Measurements from ENCODE around the gene HSPG2.

DNA sequence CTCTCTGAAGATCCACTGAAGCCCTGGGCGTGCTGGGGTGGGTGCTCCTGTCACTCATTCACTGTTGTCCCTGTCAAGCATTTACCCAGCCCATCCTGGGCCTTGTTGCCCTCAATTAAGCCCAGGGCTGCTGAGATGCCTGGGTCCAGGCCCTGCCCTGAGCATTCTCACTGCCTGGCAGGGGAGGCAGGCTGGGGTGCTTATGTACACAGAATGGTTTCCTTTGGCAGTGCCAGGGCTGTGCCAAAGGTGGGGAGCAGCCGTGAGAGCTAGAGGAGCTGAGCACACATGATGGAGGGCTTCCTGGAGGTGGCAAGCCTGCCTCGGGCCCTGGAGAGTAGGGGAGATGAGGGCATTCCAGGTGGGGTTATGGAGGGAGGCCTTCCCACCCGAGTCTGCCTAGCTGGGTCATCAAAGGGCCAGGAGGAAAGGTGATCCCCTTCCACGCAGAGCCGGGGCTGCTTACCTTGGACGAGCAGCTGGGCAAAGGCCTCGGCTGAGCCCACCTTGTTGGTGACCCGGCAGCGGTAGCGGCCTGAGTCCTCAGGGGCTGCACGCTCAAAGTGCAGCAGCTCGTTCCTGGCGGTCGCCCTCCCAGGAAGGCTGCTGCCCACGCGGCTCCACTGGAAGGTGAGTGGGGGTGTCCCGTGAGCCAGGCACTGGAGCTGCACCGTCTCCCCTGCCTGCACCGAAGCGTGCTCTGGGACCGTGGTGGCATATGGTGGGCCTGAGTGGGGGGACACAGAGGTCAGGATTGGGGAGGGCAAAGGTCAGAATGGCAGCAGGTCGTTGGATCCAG lies 98.6 kb downstream of the HSPG2 start:
- TF ChIP-seq, protein P1, sequence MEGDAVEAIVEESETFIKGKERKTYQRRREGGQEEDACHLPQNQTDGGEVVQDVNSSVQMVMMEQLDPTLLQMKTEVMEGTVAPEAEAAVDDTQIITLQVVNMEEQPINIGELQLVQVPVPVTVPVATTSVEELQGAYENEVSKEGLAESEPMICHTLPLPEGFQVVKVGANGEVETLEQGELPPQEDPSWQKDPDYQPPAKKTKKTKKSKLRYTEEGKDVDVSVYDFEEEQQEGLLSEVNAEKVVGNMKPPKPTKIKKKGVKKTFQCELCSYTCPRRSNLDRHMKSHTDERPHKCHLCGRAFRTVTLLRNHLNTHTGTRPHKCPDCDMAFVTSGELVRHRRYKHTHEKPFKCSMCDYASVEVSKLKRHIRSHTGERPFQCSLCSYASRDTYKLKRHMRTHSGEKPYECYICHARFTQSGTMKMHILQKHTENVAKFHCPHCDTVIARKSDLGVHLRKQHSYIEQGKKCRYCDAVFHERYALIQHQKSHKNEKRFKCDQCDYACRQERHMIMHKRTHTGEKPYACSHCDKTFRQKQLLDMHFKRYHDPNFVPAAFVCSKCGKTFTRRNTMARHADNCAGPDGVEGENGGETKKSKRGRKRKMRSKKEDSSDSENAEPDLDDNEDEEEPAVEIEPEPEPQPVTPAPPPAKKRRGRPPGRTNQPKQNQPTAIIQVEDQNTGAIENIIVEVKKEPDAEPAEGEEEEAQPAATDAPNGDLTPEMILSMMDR (IDR thresholded peaks at IDR 0.05; ENCODE audit: low read length): no peak
- no peak for TF ChIP-seq EZH2 (IDR thresholded peaks at IDR 0.05; ENCODE audit: borderline replicate concordance, low read length)

Data from OCI-LY1 (cell line).